OCI-LY1 (cell line): Measurements from ENCODE around the gene FAM168A.

Experiments
- H2AFZ ChIP-seq: fragments of 200-600 bp; sonication (generic), shearing (Covaris generic); 2 replicates; pipeline ENCODE4 v1.6.0; 2014; ENCODE audit warnings: antibody characterized with exemption, mild to moderate bottlenecking, low read length
- H3F3A ChIP-seq: fragments of 200-600 bp; sonication (generic), shearing (Covaris generic); 2 replicates; pipeline ENCODE4 v1.6.0; 2014; ENCODE audit warnings: mild to moderate bottlenecking, antibody characterized with exemption, low read length, moderate library complexity; ENCODE audit not compliant: insufficient read depth
- H3K27ac ChIP-seq: fragments of 200-600 bp; sonication (generic); 2 replicates; pipeline ENCODE4 v1.5.1; 2014; ENCODE audit warnings: low read length, mixed run types, mild to moderate bottlenecking, low read depth; ENCODE audit not compliant: poor library complexity, severe bottlenecking
- H3K27me3 ChIP-seq: fragments of 200-600 bp; sonication (generic); 2 replicates; pipeline ENCODE4 v1.6.0; 2014; ENCODE audit warnings: antibody characterized with exemption, mild to moderate bottlenecking, low read length, moderate library complexity; ENCODE audit not compliant: insufficient read depth
- H3K36me3 ChIP-seq: fragments of 200-600 bp; sonication (generic); 2 replicates; pipeline ENCODE4 v1.6.1; 2014; ENCODE audit warnings: mild to moderate bottlenecking, antibody characterized with exemption, low read length, moderate library complexity, mixed read lengths; ENCODE audit not compliant: insufficient read depth
- H3K4me1 ChIP-seq: fragments of 200-600 bp; sonication (generic); 2 replicates; pipeline ENCODE4 v1.5.1; 2014; ENCODE audit warnings: mild to moderate bottlenecking, low read length, moderate library complexity; ENCODE audit not compliant: insufficient read depth, severe bottlenecking
- H3K4me2 ChIP-seq: fragments of 200-600 bp; sonication (generic), shearing (Covaris generic); 2 replicates; pipeline ENCODE4 v1.6.1; 2014; ENCODE audit warnings: low read length
- H3K4me3 ChIP-seq: fragments of 200-600 bp; sonication (generic); 2 replicates; pipeline ENCODE4 v1.5.1; 2014; ENCODE audit warnings: low read length, low read depth, mild to moderate bottlenecking, mixed read lengths; ENCODE audit not compliant: poor library complexity, severe bottlenecking
- H3K79me2 ChIP-seq: fragments of 200-600 bp; shearing (Covaris generic); 2 replicates; pipeline ENCODE4 v1.6.1; 2016; ENCODE audit warnings: mixed run types, low read length, mixed read lengths; ENCODE audit not compliant: insufficient read depth
- H3K9ac ChIP-seq: fragments of 200-600 bp; sonication (generic), shearing (Covaris generic); 2 replicates; pipeline ENCODE4 v1.6.1; 2014; ENCODE audit warnings: mild to moderate bottlenecking, low read length, mixed read lengths
- H3K9me2 ChIP-seq: fragments of 200-600 bp; sonication (generic), shearing (Covaris generic); 2 replicates; pipeline ENCODE4 v1.6.1; 2014; ENCODE audit warnings: low read depth, mild to moderate bottlenecking, low read length, mixed read lengths
- H3K9me3 ChIP-seq: fragments of 200-600 bp; shearing (Covaris generic); 2 replicates; pipeline ENCODE4 v1.6.1; 2014; ENCODE audit warnings: low read length, mixed read lengths
- H4K20me1 ChIP-seq: fragments of 200-600 bp; sonication (generic), shearing (Covaris generic); 2 replicates; pipeline ENCODE4 v1.6.0; 2016; ENCODE audit warnings: mild to moderate bottlenecking, low read length; ENCODE audit not compliant: insufficient read depth
- EZH2 ChIP-seq: fragments of 200-600 bp; sonication (generic), shearing (Covaris generic); IDR thresholded peaks from 2 replicates; pipeline ENCODE4 v1.8.0; 2017; ENCODE audit warnings: borderline replicate concordance, mixed run types, mild to moderate bottlenecking, antibody characterized with exemption, low read length, moderate library complexity, mixed read lengths
- TF ChIP-seq, protein P1 (sequence below): fragments of 200-600 bp; sonication (generic), shearing (Covaris generic); IDR thresholded peaks from 2 replicates; pipeline ENCODE4 v1.5.1; 2017; ENCODE audit warnings: mild to moderate bottlenecking, antibody characterized with exemption, low read length, moderate library complexity, mixed read lengths

Gene FAM168A

DNA sequence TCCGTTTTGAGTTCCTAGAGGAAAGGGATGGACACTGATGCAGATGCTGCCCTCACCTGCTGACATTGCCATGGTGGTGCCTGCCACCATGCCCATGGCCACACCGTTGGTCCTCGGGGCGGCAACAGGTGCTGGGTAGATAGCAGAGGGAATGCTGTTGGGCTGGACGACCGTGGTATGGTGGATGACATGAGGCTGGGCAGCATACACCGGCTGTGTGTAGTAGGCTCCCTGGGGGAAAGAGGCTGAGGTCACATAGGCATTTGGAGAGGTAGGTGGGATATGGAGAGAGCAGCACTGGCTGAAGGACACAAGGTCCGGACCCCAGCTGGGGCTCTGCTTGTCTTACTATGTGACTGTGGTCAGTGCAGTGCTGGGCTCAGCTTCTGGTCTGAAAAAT lies 188.5 kb downstream of the FAM168A start:
- Histone ChIP-seq H2AFZ (no peak overlapping the region), H3K9ac (no peak overlapping the region), H3K36me3 (peaks cover 37% of the 10 kb centered on the region), H3K4me2 (no peak overlapping the region), H3K9me2 (no peaks in the 10 kb centered on the region), H3K4me1 (no peaks in the 10 kb centered on the region), H4K20me1 (no peaks in the 10 kb centered on the region), H3K9me3 (no peaks in the 10 kb centered on the region), H3K79me2 (no peaks in the 10 kb centered on the region), H3K4me3 (no peak overlapping the region), H3K27me3 (no peaks in the 10 kb centered on the region), H3F3A (no peaks in the 10 kb centered on the region), H3K27ac (no peak overlapping the region)
- no peak for TF ChIP-seq EZH2
- TF ChIP-seq, protein P1, sequence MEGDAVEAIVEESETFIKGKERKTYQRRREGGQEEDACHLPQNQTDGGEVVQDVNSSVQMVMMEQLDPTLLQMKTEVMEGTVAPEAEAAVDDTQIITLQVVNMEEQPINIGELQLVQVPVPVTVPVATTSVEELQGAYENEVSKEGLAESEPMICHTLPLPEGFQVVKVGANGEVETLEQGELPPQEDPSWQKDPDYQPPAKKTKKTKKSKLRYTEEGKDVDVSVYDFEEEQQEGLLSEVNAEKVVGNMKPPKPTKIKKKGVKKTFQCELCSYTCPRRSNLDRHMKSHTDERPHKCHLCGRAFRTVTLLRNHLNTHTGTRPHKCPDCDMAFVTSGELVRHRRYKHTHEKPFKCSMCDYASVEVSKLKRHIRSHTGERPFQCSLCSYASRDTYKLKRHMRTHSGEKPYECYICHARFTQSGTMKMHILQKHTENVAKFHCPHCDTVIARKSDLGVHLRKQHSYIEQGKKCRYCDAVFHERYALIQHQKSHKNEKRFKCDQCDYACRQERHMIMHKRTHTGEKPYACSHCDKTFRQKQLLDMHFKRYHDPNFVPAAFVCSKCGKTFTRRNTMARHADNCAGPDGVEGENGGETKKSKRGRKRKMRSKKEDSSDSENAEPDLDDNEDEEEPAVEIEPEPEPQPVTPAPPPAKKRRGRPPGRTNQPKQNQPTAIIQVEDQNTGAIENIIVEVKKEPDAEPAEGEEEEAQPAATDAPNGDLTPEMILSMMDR = no peak

DNA sequence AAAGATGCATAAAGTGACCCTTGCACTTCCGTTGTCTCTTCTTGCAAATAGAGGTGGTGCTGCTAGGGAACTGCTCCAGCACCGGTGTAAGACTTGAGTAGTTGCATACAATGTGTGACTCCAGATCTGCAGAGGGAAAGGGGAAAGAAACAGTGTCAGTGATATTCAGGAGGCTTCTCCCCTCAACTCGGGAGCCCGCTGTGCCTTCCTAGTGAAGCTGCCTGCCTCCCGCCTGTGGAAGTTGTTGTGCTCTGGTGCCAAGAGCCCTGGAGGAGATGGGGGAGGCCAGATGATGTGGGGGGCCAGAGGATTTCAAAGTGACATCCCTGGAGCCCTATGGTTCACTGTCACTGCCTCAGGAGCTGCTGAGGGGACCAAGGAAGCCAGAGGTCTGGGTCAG lies 191.3 kb downstream of the FAM168A start:
- no peaks in the 10 kb centered on the region for H3K4me1 ChIP-seq
- no peak overlapping the region for H2AFZ ChIP-seq
- no peak overlapping the region for H3K4me3 ChIP-seq
- H3K4me2 ChIP-seq = no peak overlapping the region
- TF ChIP-seq EZH2 = no peak
- TF ChIP-seq, protein P1 = no peak
- H3K27ac ChIP-seq = no peak overlapping the region
- H3K9me3 ChIP-seq = no peaks in the 10 kb centered on the region
- H3K79me2 ChIP-seq = no peaks in the 10 kb centered on the region
- H3K27me3 ChIP-seq = no peaks in the 10 kb centered on the region
- H3K9ac ChIP-seq = no peak overlapping the region
- no peaks in the 10 kb centered on the region for H3K9me2 ChIP-seq
- H4K20me1 ChIP-seq = no peaks in the 10 kb centered on the region
- H3F3A ChIP-seq = no peaks in the 10 kb centered on the region
- peaks cover 37% of the 10 kb centered on the region for H3K36me3 ChIP-seq

DNA sequence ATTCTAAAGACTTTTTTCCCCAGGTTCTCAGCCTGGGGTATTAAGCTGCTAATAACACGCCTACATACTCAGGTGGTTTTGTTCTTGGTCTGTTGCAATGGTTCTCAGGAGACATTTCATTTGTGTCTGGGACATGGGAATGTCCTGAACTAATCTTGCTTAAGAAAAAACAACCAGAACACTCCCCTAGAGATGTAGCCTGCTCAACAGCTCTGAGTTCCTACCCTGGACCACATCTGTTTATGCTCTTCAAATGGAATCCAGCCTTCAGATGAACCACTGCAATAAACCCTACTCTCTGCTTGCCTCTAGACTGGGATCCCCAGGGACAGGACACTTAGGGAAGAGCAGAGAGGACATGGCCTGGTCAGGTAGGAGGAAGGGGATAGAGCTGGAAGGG lies 191.8 kb downstream of the FAM168A start:
- H3K9me2 ChIP-seq = no peaks in the 10 kb centered on the region
- no peak overlapping the region for H3K9ac ChIP-seq
- no peaks in the 10 kb centered on the region for H3K4me1 ChIP-seq
- no peaks in the 10 kb centered on the region for H3K27me3 ChIP-seq
- no peaks in the 10 kb centered on the region for H4K20me1 ChIP-seq
- peaks cover 37% of the 10 kb centered on the region for H3K36me3 ChIP-seq
- no peaks in the 10 kb centered on the region for H3K9me3 ChIP-seq
- no peak overlapping the region for H3K4me2 ChIP-seq
- H3F3A ChIP-seq = no peaks in the 10 kb centered on the region
- H3K4me3 ChIP-seq = no peak overlapping the region
- no peaks in the 10 kb centered on the region for H3K79me2 ChIP-seq
- no peak overlapping the region for H3K27ac ChIP-seq
- no peak for TF ChIP-seq EZH2
- TF ChIP-seq, protein P1 = no peak
- no peak overlapping the region for H2AFZ ChIP-seq
